Activated naive CD8-positive, alpha-beta T cell treated with anti-CD3 and anti-CD28 coated beads, Interleukin-2, amount 50 U/mL, for 16 hours (primary cell): ENCODE data around the gene DOCK11.

Experiments used
- DNase-seq: peaks from one replicate; pipeline ENCODE4 v3.0.0-alpha.2; 2020; ENCODE audit warnings: low read depth, low spot score

The DOCK11 gene

DNA sequence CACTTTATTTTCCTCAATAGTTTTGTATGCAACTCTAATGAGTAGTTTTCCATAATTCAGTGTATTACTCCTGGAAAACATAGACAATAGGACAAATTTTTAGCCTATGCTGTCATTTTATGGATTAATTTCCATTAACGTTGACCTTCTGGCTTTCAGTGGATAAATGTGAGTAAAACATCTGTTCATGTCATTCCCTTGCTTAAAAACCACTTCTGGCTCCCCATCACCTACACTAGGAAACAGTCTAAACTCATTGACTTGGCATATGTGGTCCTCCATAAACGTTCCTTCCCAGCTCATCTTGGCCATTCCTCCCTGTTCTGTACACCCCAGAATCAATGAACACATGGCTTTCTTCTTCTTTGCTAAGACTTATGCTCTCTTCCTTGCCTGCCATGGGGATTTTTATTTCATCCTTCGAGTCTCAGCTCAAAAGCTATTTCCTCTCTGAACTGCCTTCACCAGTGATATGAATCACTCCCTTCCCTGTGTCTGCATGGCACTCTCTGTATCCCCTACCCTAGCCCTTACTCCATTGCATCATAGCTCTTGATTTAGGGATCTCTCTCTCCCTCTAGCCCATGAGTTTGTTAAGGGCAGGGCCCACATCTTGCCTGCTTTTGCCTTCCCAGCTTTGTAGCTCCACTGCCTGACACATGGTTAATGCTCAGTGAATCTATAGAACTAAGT is 34.8 kb downstream of the DOCK11 start:
- no peak for DNase-seq

- DNase-seq, result no peak
Measured at GRCh38 chrX:118534716-118535493, 39.3 kb downstream of the DOCK11 start.

- DNase-seq, result no peak
Measured at GRCh38 chrX:118536204-118536603, 40.6 kb downstream of the DOCK11 start.

GRCh38 chrX:118536687-118537461 is 41.3 kb downstream of the DOCK11 start:
- no peak for DNase-seq

GRCh38 chrX:118538386-118538785 is 42.8 kb downstream of the DOCK11 start:
- DNase-seq, result no peak

- no peak for DNase-seq
Measured at GRCh38 chrX:118540342-118540741, 44.7 kb downstream of the DOCK11 start.

DNA sequence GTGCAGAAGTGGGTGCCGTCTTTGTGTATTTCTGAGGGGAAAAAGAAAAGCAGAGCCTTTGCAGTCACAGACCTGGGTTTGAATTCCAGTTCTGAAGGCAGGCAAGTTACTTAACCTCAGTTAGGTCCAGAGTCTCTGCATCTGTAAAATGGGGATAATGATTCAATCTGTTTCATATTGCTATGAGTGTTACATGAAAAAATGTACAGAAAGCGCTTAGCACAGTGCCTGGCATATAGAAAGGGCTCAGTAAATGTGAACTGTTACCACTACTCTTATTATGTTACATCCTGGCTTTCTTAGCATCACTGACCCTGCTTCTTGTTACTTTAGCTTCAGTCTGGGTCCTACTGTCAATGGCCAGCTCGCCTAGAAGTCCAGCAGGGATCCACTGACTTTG is 45.9 kb downstream of the DOCK11 start:
- DNase-seq, result no peak

DNA sequence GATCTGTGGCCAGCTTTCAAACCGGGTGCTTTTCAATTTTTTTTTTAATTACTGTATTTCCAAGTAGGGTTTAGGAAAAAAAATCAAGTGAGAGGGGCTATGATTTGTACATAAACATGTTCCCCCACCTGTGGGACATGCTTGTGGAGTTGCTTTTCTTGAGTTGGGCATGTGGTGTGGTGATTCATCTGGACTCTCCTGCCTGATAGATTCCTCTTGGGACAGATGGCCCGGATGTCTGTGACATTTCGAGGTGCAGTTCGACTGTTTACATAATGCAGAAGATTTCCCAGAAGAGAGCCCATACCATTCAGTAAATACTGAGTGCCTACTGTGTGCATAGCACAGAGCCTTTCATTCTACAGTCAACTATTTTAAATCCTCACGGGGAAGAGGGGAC is 49.9 kb downstream of the DOCK11 start:
- no peak for DNase-seq

DNA sequence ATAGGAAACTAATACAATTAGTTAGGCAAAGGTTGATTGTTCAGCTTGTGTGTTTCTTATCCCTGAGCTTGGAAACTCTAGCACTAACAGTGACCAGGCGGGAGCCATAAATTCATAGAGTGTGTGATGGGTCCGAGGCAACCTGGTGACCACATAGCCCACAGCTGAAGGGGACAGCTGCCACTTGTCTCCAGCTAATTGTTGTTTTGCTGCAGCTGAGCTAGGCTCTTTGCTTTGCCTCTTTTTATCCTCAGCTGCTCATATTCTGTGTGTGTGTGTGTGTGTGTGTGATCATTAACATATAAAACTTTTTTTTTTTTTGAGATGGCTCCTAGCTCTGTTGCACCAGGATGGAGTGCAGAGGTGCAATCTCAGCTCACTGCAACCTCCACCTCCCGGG is 53.2 kb downstream of the DOCK11 start:
- no peak for DNase-seq

GRCh38 chrX:118550792-118551191 is 55.2 kb downstream of the DOCK11 start:
- no peak for DNase-seq

DNA sequence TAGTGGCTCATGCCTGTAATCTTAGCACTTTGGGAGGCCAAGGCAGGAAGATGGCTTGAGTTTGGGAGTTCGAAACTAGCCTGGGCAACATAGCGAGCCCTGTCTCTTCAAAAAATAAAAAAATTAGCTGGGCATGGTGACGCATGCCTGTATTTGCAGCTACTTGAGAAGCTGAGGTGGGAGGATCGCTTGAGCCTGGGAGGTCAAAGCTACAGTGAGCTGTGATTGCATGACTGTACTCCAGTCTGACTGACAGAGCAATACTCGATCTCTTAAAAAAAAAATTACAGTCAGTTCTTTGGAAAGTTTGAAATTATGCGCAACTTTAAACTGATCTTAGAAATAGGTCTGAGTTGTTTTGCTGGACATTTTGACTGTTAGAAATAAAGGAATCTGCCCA is 55.8 kb downstream of the DOCK11 start:
- DNase-seq, result no peak

DNA sequence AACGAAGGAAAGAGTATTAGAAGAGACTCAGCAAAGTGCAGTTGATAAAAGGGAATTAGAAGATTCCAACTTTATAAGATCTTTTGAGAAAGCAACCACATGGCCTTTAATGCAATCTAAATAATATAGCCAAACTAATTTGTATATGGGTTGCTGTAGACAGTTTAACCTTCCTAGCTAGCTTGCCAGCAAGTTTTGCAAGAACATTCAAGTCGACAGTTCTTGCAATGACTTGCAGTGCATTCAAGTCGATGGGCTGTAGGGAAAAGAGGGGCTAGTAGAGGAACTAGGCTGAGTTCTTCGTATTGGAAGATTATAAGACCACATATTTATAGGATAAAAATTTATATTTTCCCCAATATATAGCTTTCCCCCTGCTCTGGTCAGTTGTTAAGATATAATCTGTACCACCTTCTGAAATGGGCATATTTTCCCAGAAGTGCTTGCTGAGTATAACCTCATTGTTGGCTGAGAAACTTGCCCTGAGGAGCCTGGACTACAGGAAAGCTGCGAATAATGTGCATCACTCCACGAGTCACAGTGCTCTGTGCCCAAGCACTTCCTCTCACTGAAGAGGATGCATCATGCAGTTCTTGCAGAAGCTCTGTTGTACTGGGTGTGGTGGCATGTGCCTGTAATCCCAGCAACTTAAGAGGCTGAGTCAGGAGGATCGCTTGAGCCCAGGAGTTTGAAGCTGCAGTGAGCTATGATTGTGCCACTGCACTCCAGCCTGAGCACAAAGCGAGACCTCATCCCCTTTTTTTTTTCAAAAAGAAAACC is 56.7 kb downstream of the DOCK11 start:
- DNase-seq, result no peak

DNA sequence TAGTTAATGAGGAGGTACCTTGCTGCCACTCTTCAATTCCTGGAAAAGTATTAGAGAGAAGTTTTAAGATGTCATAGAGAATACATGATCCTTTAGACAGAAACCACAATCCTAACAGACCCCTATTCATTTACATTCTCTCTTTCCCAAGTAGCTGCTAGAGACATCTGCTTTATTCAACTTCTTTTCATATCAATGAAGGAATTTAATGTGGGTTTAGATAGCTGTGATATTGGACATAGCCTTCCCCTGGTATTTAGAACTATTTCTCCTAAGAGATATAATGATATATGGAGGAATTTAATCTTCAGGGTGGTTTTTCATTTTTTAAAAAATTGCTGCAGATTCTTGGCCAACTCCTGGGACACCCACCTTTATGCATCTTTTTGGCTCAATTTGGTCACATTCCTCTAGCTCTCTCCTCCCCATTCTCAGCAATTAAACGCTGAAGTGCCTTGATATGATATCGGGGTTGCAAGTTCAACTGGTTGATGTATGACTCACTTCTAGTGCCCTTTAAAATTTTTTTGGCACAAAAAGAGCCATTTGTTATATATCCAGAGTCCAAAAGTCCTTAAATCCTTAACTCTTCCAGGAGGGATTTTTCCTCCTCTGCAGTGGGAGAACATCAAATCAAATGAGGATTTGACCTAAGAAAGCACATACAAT is 57.6 kb downstream of the DOCK11 start:
- DNase-seq, result no peak

DNA sequence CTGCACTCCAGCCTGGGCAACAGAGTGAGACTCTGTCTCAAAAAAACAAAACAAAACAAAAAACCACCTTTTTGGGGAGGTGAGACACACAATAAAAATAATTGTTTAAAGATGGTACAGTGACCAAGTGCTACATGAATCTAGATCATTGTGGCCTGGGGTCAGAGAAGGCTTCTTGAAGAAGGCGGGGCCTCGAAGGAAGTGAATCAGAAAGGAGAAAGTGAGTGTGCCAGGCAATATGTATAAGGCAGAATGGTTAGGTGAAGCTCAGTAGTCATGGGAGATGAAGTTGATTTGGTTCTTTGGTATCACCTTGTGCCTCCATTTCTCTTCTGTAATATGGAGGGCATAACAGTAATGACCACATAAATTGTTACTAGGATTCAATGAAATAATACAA is 58.9 kb downstream of the DOCK11 start:
- no peak for DNase-seq

- DNase-seq, result no peak
Measured at GRCh38 chrX:118558926-118559325, 63.3 kb downstream of the DOCK11 start.

DNA sequence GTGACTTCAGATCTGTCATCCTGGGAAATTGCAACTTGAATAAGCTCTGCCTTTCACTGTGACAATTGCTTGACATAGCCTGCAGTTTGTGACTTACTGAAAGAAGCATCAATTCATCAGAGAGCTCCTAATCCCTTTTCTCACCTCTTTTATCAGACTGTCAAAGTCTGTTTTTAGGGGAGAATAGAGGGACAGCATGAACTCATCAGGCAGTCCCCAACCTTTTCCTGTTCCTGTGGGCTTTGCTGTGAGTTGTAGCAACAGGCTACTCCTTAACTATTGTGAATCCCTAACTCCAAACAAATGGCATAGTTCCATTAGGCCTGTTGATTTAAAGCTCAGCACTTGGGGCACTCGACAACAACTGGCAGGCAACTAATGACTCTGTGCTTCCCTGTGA is 64.9 kb downstream of the DOCK11 start:
- DNase-seq, result no peak

GRCh38 chrX:118562582-118563164 is 67.1 kb downstream of the DOCK11 start:
- DNase-seq, result no peak

GRCh38 chrX:118564498-118564897 is 68.9 kb downstream of the DOCK11 start:
- no peak for DNase-seq

GRCh38 chrX:118565853-118566252 is 70.2 kb downstream of the DOCK11 start:
- DNase-seq, result no peak

- DNase-seq, result no peak
Measured at GRCh38 chrX:118566359-118566758, 70.7 kb downstream of the DOCK11 start.

- no peak for DNase-seq
Measured at GRCh38 chrX:118569676-118570075, 74.1 kb downstream of the DOCK11 start.
